Activated CD4-positive, alpha-beta T cell treated with anti-CD3 and anti-CD28 coated beads, Interleukin-2, amount 50 U/mL, for 48 hours (primary cell): ENCODE measurements around the gene DDX25.

Source experiments
- DNase-seq, 2 experiments: peaks; one replicate each; pipeline ENCODE4 v3.0.0-alpha.2; 2020

Gene DDX25

DNA sequence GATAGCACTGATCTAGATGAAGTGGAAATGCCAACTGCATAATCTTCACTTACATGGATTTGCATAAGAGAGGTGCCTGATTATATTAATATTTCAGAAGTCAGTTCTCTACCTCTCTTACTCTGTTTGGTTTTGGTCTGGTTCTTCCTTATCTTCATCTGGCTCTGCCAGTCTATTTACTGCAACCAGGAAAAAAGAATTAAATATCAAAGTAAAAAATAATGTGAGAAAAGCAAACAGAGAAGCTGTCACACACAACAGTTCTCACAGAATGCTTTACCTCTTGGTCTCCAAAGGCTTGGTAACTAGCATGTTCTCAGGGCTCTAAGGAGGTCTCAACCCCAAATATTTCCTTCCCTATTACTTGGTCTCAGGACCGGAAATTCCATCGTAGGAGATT lies 48.3 kb downstream of the DDX25 start:
- DNase-seq = no peak

DNA sequence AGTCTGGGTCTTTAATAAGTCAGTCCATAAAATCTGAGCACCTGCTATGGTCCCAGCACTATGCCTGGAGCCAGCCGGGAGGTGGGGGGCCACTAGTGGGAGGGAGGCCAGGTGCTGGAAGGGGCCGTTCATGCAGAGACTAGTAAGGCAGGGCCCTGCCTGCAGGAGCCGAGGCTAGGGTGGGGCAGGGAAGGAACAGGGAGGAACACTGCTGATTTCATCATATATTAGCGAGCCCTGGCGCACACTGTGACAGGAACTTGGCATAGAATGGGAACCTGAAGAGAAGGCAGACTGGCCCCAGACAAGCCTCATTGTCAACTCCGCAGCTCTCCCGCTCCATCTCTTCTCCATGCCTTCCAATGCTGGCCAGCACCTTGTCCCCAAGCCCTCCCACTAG lies 48.7 kb downstream of the DDX25 start:
- DNase-seq = no peak

DNA sequence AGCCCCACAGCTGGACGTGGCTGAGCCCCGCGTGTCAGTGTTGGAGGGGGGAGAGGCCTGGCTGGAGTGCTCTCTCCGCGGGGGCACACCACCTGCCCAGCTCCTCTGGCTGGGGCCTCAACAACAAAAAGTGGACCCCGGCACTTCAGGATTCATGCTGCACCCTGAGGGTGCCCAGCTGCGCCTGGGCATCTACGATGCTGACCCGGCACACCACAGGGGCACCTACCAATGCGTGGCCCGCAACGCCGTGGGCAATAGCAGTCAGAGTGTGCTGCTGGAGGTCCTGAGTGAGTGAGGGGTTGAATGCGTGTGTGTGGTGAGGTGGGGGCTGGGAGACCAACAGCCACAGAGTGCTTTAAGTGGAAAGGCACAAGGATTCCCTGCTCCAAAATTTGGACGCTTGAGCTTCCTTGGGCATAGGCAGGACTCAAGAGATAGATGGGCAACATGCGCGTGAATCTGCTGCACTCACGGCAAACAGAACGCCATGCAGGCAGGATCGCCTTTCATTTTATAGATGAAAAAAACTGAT lies 49.2 kb downstream of the DDX25 start:
- DNase-seq = no peak

DNA sequence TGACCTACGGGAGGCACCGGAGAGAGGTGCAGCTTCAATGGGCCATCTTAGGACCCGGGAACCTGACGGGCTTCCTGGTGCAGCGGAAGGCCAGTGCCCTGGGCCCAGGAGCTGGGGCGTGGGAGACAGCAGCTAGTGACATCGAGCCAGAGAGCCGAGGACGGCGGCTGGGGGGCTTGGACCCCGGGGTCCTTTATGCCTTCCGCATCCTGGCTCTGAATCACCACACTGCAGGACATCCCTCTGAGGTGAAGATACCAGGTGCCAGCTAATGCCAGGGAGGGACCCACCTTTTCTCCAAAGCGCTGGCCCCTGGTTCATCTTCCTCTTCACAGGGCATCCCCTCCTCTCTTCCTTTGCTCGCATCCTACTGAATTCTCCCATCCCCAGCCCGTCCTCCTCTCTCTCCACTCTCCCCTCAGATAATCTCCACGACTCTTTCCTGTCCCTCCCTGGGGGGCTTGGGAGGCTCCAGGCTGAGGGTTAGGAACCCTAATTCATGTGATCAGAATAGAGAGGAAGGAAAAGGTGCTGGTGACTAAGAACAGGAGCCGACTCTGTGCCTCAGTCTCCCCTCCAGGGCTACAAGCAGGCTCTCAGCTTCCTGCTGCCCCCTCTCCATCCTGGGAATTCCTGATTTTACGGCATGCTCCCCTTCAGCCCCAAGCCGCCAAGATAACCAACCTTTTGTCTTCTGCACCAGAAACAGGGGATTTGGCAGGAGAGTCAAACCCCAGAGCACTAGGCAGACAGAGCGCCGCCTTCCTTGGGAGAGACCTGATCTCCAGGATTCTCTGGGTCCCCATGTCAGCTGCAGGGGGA lies 50.0 kb downstream of the DDX25 start:
- DNase-seq = no peak

DNA sequence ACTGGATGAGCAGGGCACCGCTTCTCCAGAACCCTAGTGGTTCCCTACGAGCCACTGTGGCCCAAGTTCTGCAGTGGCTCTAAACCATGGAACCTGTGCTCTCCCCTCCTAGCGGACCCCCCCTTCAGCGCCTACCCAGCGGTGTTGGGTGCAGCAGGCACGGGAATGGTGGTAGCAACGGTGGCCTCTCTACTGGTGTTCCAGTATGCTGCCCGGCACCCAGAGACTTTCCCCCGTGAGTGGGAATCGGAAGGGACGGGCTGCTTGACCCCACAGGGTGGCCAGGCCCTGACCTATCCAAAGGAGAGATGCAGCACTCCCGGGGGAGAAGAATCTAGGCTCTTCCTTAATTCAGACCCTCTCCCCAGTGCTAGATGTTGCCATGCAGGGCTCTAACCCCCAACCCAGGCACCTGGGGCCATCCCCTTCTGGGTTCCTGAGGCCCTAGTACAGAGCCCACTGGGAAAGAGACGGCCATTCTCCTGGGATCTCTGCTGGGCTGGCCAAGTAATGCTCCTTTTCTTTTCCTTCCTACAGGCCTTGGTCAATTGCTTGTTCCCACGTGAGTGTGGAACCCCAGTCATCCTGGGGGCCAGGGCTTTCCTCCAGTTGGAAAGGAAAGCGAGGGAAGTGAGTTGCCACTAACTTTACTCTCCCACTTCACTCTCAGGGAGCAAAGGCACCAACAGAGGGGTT lies 50.8 kb downstream of the DDX25 start:
- DNase-seq = no peak

DNA sequence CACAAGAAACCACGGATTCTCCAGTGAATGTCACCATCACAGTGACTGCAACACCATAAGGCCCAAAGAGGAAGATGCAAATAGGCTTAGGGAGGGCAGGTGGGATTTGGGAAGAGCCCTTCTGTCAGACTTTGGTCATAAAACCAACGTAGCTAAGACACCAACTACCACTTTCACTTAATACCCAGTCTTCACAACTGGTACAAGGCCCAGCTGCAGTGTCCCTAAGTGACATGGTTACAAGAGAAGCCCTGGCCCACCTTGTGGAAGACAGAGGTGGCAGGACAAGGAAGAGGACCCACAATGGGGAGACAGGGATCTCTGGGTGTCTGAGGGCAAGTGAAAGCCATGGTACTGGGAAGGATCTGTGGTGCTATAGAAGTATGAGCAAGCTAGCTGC lies 51.5 kb downstream of the DDX25 start:
- no peak for DNase-seq

DNA sequence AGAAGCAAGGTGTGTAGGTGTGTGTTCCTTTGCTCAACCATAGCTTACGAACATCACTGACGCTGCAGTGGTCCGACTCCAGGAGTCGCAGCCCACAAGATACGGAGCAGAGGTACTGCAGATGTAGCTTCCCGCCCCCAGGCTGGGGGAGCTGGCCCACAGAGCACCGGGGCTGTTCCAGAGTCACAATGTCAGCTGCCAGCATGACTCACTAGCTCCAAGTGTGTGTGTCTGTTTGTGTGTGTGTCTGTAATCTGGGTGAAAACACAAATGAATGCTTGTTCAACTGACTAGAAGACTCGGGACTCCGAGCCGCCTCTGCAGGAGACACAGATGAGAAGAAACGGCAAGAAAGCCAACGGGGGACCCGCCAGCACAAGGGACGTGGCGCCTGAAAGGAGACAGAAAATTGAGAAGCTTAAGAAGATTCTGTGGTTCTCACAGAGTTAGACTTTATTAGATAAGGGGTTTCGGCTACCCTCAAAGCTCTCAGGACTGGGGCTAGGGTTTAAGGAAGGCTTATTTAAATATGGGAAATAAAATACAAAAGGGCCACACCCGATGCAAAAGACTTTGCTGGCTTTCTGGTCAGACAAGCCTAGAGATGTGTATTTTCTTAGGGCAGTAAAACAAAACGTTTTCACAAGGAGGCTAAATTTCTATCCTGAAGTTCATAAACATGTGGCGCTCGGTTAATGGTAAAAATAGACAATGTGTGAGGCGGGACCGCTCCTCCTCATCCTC lies 52.3 kb downstream of the DDX25 start:
- no peak for DNase-seq

DNA sequence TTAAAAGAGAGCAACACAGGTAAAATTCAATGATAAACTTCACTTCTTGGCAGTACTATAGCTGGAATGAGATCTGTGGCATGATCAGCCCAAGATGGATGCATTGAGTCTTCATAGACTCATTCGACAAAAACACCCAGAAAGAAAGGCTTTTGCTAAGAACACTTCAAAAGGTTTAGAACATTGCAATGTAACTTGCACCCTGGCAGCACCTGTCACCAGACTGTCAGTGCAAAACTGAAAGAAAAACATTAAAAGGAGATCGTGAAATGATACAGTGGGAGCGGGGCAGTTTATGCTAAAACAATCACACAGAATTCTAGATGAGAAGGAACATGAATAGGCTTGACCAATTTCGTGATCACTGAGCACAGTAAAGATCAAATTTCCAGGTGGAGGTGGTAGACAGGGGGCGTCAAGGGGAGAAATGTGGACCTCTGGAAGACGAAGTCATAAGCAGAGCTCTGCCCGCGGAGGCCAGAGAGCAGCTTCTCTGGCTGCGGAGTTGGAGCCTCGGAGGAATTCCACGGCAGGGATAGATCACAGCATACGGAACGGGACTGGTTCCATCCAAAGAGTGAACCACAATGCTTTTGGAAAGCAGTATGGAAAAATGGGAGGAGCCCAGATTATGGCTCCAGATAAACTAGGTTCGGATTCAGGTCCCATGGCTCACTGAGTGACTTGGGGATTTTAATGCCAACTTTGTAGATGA lies 53.5 kb downstream of the DDX25 start:
- no peak for DNase-seq

DNA sequence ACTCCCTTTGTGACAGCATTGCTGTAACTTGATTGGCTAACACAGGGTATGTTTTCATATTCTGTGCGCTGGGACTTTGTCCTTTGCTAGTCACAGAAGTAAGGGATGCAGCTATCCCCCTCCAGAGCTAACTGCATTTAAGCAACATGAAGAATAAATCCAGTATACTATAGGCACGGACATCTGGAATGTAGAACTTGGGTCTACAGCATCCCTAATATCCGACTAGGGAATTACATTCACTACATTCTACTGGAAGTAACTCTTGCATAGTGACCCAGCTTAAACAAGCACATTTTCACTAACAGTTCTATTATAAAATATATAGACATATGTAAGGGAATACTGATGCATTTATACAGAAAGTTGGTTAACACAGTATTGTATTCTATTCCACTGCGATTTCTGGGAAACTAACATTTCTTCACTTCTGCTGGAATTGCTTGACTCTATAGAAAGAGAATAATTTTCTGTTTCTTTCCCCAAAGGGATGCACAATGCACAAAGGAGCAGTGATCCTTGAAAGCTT lies 54.6 kb downstream of the DDX25 start:
- no peak for DNase-seq

DNA sequence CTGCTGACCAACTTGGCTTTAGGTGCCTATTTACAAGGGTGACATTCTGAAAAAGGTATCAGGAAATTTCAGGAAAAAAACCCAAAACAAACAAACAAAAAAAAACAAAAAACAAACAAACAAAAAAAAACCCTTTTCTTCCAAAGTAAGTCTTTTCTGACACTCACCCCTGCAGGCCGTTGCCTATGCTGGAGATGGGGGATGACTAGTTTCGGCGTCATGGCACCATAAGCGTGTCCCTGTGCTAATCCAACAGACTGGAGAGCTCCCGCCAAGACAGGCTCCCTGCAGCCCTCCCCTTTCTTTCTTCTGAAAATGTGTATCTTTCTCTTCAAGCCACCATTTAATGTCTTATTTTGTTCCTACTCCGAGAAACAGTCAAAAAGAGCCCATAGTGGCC lies 55.2 kb downstream of the DDX25 start:
- DNase-seq = no peak

DNA sequence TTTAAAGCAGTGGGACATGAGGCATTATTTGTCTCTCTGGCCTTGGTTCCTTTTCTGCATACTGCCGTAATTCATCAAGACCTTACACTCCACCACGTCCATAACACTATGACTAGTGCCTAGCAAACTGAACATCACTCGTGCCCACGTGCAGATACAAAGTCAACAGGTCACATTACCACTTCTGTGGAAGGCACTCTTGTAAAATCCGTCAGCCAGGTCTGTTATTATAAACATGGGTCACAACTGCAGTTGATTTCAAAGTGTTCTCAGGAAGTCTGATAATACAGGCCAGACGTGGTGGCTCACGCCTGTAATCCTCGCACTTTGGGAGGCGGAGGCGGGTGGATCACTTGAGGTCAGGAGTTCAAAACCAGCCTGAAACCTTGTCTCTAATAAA lies 55.6 kb downstream of the DDX25 start:
- DNase-seq = no peak

DNA sequence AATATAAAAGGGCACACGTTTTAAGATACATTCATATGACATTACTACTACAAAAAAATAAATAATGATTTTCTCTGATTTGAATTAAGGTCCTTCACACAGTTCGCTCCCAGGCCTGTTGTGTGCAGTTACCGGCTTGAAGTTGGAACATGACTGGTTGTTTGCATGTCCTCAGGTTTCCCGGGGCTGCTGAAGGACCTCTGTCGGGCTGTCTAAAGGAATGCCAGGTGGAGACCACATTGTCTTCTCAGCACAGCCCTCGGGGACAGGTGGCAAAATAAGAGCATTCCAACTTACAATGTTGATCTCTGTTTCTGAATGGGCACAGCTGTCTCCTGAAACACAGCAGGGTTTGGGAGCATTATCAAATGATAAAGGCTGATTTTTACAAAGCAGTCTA lies 56.5 kb downstream of the DDX25 start:
- DNase-seq = no peak

DNA sequence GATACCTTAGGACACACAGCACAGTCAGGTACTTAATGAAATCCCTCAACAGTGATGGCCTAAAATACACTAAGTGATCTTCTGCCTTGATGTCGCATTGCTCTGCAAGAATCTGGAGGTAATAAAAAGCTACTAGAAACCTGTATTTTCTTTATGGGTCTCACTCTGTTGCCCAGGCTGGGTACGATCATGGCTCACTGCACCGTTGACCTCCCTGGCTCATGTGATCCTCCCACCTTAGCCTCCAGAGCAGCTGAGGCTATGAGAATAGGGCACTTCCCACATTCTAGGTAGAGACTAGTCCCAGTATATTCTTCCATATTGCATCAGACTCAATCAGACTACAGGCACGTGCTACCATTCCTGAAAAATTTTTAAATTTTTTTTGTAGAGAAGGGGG lies 63.2 kb downstream of the DDX25 start:
- no peak for DNase-seq

DNA sequence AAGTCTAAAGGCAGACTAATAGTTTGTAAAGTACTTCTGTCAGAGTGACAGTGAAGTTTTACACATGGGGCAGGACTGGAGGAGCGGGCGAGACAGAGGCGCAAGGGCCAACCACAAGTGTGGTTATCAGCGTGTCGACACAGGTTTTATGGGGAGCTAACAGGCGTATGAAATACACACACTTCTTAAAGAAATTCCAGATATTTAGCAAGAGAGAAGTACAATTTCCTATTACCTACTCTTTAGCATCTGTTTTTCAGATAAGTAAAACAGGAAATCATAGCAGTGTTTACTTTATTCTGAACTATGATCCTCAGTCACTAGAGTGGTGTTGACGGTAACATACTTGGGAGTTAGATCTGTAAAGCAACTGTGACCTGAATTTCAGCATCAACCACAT lies 64.0 kb downstream of the DDX25 start:
- DNase-seq = no peak

DNA sequence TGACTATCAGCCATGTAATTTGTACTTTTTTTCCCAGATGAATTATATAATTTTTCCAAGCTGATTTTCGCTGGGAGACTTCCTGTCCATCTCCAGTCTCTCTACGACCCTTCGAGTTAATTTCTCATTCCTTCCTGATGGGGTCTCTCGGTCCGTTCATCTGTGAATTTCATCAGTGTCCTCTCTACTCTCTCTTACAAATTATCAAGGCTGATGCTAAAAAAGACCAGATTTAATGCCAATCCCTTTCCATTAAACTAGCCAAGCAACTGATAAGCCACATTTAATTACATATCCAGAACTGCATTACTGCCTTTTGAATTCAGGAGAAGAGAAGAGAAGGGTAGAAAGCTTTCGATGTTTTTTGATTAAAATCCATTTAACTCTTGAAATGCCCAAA lies 67.3 kb downstream of the DDX25 start:
- no peak for DNase-seq

DNA sequence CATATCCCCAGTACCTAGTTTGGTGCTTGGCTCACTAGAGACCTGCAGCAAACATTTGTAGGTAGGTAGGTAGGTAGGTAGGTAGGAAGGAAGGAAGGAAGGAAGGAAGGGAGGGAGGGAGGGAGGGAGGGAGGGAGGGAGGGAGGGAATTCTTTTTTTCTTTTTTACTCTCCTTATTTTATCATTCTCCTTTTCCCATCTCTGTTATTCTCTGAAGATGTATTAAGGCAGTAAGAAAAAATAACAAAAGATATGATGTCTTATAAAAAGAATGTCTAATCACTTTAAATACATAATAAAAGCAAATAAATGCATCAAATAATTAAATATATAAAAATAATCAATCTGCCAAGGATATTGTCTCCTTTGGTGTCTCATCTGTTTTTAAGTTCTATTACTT lies 70.0 kb downstream of the DDX25 start:
- no peak for DNase-seq

DNA sequence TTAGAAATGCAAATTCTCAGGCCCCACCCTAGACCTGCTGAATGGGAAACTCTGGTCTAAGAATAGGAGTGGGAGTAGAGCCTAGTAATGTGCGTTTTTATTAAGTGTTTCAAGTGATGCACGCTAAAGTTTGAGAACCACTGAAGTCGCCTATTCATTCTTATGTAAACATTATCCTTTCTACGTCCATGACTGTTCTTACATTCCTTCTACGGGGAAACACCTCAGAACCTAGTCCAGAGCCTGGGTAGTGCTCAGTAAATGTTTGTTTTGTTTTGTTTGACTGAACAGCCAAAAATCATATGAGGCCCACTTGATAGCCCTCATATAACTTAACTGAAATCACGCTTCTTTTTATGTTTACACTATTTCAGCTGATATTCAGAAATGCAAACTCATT lies 71.3 kb downstream of the DDX25 start:
- DNase-seq = no peak

DNA sequence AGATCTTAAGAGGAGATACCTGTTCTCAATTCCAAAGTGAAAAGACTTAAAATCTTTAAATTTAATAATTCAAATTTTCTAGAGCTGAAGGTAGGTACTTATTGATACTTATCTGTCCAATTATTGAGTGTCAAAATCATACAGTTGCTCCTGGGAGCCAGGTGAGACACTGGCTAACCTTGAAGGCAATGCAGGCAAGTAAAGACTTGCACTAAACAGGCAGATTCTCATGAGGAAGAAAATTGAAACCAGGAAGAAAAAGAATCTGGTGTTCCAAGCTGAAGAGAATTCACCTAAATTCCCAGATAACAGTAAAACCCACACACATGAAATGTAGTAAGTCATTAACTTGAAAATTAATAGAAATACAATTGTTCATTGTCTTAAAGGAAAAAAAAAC lies 71.8 kb downstream of the DDX25 start:
- DNase-seq = no peak

DNA sequence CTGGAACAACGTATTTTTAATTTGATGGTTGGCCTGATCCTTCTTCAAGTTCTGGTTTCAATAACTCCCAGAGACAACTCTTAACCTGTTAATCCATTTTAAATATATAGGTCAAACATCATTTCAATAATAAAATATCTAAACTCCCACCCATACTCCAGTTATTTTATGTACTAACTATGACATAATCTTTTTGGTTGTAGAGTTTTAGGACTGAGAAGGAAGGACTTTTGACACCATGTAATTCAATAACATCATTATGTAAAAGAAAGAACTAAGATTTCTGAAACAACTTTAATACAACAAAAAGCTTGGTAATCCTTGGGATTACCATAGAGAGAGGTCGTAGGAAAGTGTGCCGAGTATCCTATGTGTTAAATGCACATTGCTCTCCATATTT lies 73.0 kb downstream of the DDX25 start:
- DNase-seq = no peak

DNA sequence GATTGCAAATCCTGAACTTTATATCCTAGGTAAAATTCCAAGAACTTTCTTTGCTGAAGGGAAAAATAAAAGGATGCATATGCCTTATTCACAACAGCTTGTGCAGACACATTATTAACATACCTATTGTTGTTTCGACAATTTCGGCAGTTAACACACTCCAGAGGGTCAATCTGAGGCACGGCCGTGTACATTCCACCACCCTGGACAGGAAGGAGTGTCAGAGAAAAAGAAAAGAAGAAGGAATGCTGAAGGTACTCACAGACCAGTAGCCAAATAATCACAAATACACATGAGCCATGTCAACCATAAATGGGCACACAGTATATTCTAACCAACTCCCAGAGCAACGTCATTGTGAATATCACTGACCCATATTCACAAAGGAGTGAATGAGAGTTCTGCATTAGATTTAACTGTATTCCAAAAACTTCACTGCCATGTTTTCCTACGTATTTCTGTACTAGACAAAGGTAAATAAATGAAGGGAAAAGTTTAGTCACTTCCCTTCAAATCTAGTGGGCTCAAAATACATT lies 73.9 kb downstream of the DDX25 start:
- no peak for DNase-seq
